HG02938 (cell line): ENCODE measurements around the gene ARSD.
"Not testable (repeated sequence)": the region's sequence is repeated elsewhere in the genome, so short reads cannot be mapped to it uniquely, and the experiment has no call there.

ENCODE experiments used
- ATAC-seq: cut with Tn5 transposase; IDR thresholded peaks from one replicate; pipeline ENCODE4 v1.9.1; 2021; ENCODE audit warnings: mild to moderate bottlenecking, moderate library complexity; ENCODE audit not compliant: unreplicated experiment

The ARSD gene

DNA sequence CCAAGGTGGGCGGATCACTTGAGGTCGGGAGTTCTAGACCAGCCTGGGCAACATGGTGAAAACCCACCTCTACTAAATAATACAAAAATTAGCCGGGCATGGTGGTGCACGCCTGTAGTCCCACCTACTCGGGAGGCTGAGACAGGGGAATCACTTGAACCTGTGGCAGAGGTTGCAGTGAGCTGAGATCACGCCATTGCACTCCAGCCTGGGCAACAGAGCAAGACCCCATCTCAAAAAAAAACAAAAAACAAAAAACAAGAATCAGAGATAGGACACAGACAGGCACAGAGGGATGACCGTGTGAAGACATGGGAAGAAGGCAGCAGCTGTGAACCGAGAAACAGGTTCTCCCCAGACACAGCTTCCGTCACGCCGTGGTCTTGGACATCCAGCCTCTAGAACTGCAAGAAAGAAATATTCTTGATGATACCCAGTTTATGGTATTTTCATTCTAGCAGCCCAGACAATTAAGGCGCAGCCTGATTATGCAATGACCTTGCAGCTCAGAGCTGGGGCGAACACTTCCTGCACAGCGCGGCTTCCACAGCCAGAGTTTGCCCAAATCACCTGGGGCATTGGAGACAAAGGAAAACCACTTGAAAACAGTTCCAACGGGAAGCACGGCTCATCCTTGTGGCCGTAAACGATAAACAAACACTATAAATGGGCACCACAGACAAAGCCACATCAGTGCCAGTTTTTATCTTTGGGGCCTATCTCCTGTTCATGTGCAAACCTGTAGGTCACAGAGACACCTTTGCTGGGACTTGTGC is 4.2 kb upstream of the ARSD start:
- no peak for ATAC-seq

DNA sequence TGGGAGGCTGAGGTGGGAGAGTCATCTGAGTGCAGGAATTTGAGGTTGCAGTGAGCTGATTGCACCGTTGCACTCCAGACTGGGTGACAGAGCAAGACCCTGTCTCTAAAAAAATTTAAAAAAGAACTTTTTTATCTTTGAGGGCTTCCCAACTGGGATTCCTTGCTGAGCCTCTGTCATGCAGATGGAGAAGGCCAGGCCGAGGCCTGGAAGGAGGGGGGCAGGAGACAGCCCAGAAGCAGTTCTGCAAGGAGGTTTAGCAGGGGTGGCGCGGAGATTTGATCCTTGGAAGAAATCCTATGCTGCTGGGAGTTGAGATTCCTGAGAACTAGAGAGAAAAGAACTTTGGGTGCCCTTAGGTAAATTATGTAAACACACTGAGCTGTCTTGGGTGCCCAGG is 2.5 kb upstream of the ARSD start:
- no peak for ATAC-seq

DNA sequence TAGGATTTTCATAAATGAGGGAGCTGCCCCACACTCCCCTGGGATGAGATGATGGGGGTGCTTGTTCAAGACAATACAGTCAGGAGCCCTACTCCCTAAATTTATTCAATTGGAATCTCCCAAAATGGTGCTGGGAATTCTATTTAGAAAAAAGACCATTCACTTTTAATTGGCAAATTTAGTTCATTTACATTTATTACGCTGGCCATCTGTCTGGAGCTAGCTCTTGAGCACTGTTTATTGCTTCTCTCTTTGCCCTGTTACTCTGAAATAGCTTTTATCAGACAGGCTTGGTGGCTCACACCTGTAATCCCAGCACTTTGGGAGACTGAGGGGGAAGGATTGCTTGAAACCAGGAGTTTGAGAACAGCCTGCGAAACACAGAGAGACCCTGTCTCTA is 2.0 kb upstream of the ARSD start:
- ATAC-seq, result no peak

DNA sequence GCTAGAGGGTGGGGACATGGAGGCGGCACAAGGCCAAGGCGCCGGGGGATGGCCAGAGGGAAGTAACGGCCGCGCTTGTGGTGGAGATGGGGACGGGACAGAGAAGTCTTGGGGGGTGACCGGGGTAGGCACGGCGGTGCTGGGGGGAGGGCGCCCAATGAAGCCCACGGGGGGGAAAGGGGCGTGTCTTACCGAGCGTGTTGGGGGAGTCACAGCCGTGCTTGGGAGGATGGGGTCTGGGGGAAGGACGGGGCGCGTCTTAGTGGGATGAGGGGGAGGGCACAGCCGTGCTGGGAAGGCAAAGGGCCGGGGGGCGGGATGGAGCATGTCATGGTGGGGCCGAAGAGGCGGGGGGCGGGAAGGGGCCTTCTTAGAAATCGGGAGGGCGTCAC is 952 bp downstream of the ARSD start:
- ATAC-seq, result no peak

DNA sequence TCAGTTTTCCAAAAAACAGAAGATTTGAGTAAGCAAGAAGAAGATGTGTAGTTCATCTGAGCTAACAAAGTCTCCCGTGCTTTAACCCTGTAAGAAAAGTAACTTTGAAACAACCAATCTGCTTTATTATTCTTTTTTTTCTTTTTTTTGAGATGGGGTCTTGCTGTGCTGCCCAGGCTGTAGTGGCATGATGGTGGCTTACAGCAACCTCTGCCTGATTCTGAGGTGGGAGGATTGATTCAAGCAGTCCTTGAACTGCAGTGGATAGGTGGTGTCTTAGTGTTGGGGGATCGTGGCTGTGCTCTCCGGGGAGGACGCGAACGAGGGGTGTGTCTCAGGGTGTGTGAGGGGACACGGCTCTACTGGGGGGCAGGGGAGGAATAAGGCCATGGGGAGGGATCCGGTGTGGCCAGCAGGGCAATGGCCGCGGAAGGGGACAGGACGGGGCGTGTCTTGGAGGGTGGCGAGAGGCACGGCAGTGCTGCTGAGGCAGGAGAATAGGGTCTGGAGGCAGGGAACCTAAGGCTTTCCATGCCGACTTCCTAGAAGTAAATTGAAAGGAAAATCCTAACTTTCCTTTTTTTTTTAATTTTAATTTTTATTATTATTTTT is 2.4 kb downstream of the ARSD start:
- ATAC-seq, result no peak

DNA sequence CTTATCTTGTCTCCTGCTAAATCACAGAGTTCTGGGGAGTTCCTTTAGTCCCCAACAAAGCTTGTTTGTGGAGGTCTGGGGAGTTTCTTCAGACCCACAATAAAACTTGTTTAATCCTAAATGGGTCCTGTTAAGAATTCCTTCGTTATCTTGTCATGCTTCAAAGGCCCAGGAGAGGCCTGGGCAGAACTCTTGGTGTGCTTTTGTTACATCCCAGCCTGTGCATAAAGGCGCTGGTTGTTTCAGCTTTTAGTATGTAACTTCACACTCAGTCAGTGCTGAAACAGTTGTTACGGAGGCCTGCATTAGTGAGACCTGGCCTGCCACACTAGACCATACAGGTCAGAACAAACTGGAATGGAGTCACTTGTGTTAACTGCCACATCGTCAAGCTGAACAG is 2.9 kb downstream of the ARSD start:
- ATAC-seq, result not testable (repeated sequence)

DNA sequence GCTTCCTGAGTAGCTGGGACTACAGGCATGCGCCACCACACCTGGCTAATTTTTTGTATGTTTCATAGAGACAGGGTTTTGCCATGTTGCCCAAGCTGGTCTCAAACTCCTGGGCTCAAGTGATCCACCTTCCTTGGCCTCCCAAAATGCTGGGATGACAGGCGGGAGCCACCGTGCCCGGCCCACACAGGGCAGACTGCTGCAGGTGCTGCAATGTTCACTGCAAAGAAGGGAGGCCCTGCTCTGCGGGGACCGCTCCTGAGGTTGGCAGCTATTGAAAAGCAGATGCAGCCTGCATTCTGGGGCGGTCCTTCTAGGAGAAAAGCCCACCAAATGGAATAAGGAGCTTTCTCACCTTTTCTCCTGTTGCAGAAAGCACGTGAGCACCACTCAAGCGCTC is 5.0 kb downstream of the ARSD start:
- no peak for ATAC-seq

DNA sequence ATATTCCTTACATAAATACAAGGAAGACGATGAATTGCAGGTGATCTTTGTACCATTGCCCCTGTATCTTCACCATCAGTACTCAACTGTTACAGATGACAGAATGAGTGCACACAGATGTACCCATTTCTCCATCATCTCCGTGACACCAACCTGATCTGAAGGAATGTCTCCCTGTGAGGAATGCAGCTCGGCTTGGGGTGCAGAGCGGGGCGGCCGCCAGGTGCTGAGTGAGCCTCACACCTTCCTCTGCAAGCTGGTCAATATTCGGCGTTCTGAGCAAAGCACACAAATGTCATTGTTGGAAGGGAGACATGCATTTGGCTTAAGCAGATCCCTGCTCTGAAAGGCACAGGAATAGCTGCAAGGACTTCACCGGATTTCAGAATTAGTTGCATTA is 7.4 kb downstream of the ARSD start:
- ATAC-seq, result no peak

DNA sequence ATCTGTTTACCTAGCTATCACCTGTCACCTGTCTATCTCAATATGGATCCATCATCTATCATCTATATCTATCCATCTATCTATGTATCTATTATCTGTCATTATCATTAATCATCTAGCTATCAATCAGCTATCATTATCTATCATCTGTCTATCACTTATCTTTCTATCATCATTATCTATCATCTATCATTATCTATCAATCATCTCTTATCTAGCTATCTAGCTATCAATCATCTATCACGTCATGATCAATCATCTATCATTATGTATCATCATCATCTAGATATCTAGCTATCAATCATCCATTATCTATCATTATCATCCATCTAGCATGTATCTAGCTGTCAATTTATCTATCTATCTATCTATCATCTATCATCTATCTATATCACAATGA is 7.9 kb downstream of the ARSD start:
- no peak for ATAC-seq

DNA sequence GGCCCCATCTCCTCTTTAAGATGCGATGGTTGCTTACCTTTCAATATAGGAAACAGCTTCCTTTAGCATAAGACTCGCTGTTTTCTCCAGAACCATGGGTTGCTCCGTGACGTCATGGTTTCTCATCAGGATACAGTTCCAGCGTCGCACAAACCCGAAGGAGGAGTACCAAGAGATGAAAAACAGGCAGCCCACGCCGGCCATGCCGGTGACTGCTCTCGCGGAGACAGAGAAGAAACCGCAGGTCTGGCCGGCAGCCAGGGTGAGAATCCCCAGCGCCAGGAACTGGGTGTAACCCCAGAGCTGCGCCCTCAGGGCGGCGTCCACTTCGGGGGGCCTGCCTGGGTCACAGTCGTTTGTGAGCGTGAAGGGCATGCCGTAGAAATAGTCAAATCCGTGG is 11.4 kb downstream of the ARSD start:
- no peak for ATAC-seq

DNA sequence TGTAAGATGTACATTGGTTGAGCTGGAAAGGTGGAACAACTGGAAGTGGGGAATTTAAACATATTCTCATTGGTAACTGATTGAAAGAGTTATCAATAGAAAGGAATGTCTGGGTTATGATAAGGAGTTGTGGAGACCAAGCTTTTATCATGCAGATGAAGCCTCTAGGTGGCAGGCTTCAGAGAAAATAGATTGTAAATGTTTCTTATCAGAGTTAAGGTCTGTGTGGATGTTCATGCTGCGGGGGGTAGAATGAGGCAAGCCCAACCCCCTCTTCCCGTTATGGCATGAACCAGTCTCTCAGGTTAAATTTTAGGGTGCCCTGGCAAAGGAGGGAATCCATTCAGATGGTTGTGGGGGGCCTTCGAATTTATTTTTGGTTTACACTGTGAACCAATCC is 16.0 kb downstream of the ARSD start:
- no peak for ATAC-seq

DNA sequence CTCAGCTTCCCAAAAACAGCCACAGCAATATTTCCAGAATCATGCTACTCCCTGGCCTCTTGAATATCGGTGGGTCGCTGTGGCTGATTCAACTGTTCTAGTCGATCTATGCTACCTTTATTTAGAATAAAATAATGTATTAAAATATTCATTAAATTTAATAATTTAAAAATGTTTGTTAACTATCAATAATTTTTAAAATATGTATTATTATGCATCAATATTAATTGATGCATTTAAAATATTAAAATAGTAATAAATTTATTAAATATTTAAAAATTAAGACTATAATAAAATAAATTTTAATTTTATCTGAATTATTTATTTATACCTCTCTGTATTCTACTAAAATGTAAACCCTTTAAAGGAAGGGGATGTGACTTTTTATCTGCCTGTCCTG is 19.0 kb downstream of the ARSD start:
- no peak for ATAC-seq

DNA sequence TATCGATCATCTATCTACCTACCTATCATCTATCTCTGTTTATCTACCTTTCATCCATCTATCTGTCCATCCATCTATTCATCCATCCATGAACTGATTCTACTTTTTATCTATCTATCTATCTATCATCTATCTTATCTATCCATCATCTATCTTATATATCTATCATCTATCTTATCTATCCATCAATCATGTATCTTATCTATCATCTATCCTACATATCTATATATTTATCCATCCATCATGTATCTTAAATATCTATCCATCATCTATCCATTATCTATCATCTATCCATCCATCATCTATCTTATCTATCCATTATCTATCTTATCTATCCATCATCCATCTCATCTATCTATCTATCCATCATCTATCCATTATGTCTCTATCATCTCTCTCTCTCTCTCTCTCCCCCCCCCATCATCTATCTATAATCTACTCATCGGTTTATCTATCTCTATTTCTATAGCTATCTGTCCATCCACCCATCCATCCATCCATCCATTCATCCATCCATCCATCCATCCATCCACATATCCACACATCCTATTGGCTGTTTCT is 20.9 kb downstream of the ARSD start:
- no peak for ATAC-seq

DNA sequence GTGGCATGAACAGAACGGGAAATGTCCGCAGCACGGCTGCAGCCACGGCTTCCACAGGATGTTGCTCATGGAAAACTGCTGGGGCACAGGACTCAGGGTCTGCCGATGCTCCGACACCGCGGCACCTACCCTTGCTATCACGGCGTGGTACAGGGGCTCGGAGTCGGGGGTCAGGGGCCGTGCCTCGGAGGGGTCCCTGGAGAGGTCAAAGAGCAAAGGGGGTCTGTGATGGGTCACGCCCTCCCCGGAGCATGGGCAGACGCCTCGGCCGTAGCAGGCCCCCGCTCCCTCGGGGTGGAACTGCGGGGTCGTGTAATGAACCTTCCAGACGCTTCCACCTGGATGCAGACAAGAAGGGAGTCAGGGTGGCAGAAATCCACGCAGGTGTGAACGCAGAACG is 21.8 kb downstream of the ARSD start:
- no peak for ATAC-seq

DNA sequence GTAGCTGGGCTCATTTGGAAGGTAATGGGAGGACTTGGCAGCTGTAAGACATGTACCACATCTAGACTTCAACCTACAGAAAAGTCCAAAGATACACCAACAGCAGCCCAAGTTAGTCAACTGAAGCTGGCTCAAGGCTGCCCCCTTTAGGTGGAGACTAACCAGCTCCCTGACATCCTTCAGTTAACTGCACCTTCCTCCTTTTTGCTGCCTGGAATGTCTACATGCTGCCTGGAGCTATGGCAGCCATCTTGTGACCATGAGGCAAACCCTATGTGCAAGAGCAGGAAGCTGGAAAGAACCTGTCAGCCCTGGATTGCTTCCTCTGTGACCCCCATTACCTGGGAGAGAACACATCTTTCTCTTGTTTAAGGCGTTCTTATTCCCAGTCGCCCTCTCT is 25.8 kb downstream of the ARSD start:
- ATAC-seq, result no peak

DNA sequence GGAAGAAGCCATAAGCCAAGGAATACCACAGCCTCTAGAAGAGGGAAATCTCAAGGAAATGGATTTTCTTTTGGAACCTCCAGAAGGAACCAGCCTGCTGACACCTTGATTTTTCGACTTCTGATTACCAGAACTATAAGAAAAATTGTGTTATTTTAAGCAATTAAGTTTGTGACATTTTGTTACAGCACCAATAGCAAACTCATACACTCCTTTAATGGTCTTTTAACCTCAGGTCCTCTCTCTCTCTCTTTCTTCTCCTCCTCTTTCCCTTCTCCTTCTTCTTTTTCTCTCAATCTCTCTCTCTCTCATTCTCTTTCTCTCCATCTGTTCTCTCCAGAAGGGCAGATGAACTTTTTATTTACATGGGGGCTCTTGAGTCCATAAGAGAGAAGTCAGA is 26.3 kb downstream of the ARSD start:
- ATAC-seq, result no peak

DNA sequence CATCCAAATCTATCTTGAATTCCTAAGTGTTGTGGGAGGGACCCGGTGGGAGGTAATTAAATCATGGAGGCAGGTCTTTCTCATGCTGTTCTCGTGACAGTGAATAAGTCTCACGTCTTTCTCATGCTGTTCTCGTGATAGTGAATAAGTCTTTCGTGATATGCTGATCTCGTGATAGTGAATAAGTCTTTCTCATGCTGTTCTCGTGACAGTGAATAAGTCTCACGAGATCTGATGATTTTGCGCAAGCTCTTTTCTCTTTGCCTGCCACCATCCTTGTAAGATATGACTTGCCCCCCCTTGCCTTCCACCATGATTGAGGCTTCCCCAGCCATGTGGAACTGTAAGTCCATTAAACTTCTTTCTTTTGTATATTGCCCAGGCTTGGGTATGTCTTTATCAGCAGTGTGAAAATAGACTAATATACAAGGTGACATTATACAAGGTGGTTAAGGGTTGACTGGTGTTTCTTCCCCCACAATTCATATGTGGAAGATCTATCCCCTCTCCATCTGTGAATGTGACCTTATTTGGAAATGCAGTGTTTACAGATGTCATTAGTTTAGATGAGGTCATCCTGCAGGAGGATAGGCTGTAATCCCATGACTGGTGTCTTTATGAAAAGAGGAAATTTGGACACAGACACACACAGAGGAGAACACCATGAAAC is 27.6 kb downstream of the ARSD start:
- no peak for ATAC-seq

DNA sequence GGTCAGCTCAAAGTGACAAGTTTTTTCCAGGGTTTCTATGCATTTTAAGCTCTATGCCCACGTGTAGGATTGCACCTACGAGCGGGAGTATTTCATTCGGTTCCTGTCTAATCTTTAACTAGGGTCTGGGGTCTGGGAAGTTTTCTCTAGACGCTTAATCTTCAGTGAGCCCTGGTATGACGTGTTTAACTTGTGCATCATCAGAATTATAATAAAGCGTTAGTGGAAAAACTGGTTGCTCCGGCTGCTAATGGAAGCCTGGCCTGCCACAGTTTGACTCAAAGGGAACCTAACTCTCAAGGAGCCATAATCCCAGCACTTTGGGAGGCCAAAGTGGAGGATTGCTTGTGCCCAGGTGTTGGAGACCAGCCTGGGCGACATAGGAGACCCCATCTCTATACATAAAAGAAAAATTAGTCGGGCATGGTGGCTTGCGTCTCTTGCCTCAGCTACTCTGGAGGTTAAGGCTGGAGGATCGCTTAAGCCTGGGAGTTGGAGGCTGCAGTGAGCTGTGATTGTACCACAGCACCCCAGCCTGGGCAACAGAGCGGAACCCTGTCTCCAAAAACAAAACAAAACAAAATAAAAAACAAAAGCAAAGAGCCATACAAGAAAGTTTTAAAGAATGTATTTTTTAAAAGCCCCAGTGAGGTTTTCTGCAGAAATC is 30.2 kb downstream of the ARSD start:
- ATAC-seq, result no peak

DNA sequence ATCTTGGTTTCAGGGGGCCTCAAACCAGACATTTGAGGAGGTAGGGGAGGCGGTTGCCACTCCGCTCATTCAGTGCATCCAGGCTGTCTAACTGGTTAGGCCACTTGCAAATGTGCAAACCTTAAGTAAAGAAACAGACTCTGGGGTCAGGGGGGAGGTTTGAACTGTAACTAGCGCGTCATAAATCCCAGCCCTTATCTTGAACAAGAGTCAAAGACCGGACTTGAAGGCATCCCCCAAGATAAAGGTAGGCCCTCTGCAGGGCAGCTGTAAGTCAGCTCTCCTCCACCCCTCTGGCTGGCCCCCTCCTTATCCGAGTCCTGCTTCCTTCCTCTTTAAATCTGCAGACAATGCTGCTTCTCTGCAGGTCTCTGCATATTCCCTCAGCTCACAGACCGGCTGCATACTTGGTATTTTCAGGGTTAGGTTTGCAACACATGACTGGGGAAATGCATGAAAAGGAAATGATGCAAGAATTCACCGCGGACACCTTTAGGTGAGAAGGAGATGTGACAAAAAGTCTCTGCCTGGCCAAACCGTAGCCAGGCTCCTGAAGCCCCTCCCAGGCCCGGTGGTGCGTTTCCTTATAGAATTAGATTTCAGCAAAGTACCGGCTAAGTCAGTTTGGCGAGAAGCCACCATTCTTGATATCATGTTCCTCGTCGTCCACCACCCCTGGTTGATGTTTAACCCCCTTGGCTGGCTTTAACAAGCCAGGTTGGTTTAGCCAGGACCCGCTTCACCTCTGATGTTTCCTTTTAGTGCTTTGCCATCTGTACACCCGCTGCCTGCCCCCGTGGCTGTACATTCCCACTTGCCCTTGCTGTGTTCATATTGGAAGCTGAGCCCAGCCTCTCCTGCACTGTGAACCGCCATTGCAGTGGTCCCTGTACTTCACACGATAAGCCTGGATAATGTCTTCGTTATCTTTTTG is 31.2 kb downstream of the ARSD start:
- peak; percentile 62 for ATAC-seq

DNA sequence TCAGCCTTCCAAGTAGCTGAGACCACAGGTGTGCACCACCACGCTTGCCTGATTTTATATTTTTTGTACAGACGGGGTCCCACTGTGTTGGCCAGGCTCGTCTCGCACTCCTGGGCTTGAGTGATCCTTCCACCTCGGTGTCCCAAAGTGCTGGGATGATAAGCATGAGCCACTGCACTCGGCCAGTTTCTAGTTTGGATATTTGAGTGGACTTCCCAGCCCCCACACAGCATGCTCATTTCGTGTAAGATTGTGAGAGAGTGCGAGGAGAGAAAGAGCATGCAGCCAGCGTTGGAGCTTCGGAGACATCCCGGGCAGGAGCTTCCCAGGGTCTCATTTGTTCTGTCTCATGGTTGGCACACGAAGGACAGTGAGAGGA is 31.8 kb downstream of the ARSD start:
- no peak for ATAC-seq
